B cell (primary cell): ENCODE data around the gene FSD1. TPM values are rescaled to one million over a fixed set of nuclear protein-coding genes. Genes with fewer than 3 reads are reported as not detected.

Source experiments
- ATAC-seq: fragments of 200-7000 bp; cut with Tn5 transposase; one replicate; pipeline ENCODE4 v1.10.0; 2021; ENCODE audit warnings: low read depth, mild to moderate bottlenecking, moderate number of reproducible peaks, moderate library complexity
- CTCF ChIA-PET: fragments of 350-600 bp; sonication (Branson Sonifier 250); formaldehyde crosslinking; loops from one replicate; lab custom pipeline; 2021; ENCODE audit warnings: antibody characterized with exemption, inconsistent platforms; lab: Charles Lee
- POLR2A ChIA-PET: fragments of 350-600 bp; sonication (Branson Sonifier 250); formaldehyde crosslinking; loops from one replicate; lab custom pipeline; 2021; ENCODE audit warnings: antibody characterized with exemption; lab: Charles Lee
- DNase-seq: peaks from one replicate; pipeline ENCODE4 v3.0.0; 2013
- H2AFZ ChIP-seq: 2 replicates; pipeline ENCODE4 v1.6.1; 2012; ENCODE audit warnings: mild to moderate bottlenecking, low read depth, low read length; ENCODE audit not compliant: insufficient read depth, poor library complexity, severe bottlenecking
- H3K27ac ChIP-seq, 2 donors: 1 replicate in 1 of 2; 2 replicates in 1 of 2; pipeline ENCODE4 v1.5.1; 2012 to 2013; ENCODE audit warnings: low read length in 2 of 2, mild to moderate bottlenecking in 2 of 2, moderate library complexity in 1 of 2
- H3K27me3 ChIP-seq, 4 experiments: fragments of 200-600 bp in 1 of 4; sonication (generic) in 1 of 4; replicated peaks in 1 of 4; 1 replicate in 2 of 4; 2 replicates in 2 of 4; pipeline versions ENCODE4 v1.6.1 to v1.7.0; 2013 to 2016; ENCODE audit warnings: low read length in 3 of 4, mild to moderate bottlenecking in 2 of 4, mixed read lengths in 1 of 4, moderate library complexity in 1 of 4; ENCODE audit not compliant: insufficient read depth in 4 of 4, control insufficient read depth in 3 of 4; ENCODE audit errors: control extremely low read depth in 1 of 4
- H3K36me3 ChIP-seq, 2 experiments: replicated peaks in 1 of 2; 1 replicate in 1 of 2; 2 replicates in 1 of 2; pipeline versions ENCODE4 v1.6.1 to v1.7.1; 2013; ENCODE audit warnings: low read length in 1 of 2; ENCODE audit not compliant: insufficient read depth in 2 of 2, control insufficient read depth in 1 of 2; ENCODE audit errors: control extremely low read depth in 1 of 2, extremely low read depth in 1 of 2
- H3K4me1 ChIP-seq, 2 donors: fragments of 200-600 bp in 1 of 2; sonication (generic) in 1 of 2; 1 replicate in 1 of 2; 2 replicates in 1 of 2; pipeline versions ENCODE4 v1.5.1 to v1.6.1; 2013 to 2017; ENCODE audit warnings: low read length in 2 of 2; ENCODE audit not compliant: control insufficient read depth in 2 of 2, insufficient read depth in 2 of 2
- H3K4me2 ChIP-seq: replicated peaks from 2 replicates; pipeline ENCODE3; 2012; ENCODE audit warnings: mild to moderate bottlenecking, low read depth, low read length; ENCODE audit not compliant: poor library complexity, severe bottlenecking
- H3K4me3 ChIP-seq, 5 experiments: fragments of 200-600 bp in 1 of 5; sonication (generic) in 1 of 5; 1 replicate in 3 of 5; 2 replicates in 2 of 5; pipeline versions ENCODE4 v1.5.1 to v1.7.0; 2011 to 2016; ENCODE audit warnings: low read length in 4 of 5, mild to moderate bottlenecking in 4 of 5, low read depth in 2 of 5, control low read depth in 1 of 5, moderate library complexity in 1 of 5; ENCODE audit not compliant: insufficient read depth in 1 of 5; ENCODE audit errors: control extremely low read depth in 1 of 5, extremely low read depth in 1 of 5
- H3K79me2 ChIP-seq: fragments of 200-600 bp; sonication (generic); one replicate; pipeline ENCODE4 v1.6.0; 2016; ENCODE audit warnings: low read length; ENCODE audit not compliant: control insufficient read depth, insufficient read depth
- H3K9ac ChIP-seq: fragments of 200-600 bp; sonication (generic); 2 replicates; pipeline ENCODE4 v1.6.1; 2017; ENCODE audit warnings: mild to moderate bottlenecking, low read length, moderate library complexity
- H3K9me3 ChIP-seq, 3 donors: one replicate each; pipeline versions ENCODE4 v1.6.1 to v1.7.1; 2013; ENCODE audit warnings: low read length in 2 of 3; ENCODE audit not compliant: control insufficient read depth in 2 of 3, insufficient read depth in 1 of 3; ENCODE audit errors: control extremely low read depth in 1 of 3
- H4K20me1 ChIP-seq: 2 replicates; pipeline ENCODE4 v1.6.0; 2012; ENCODE audit warnings: mild to moderate bottlenecking, low read length; ENCODE audit not compliant: insufficient read depth, control insufficient read depth, poor library complexity, severe bottlenecking
- H3K27ac Mint-ChIP-seq: one replicate; pipeline ENCODE4 v1.8.0; 2021; ENCODE audit warnings: mixed read lengths
- H3K27me3 Mint-ChIP-seq: one replicate; pipeline ENCODE4 v1.8.0; 2021; ENCODE audit warnings: mixed read lengths
- H3K4me1 Mint-ChIP-seq: one replicate; pipeline ENCODE4 v1.8.0; 2021; ENCODE audit warnings: mixed read lengths
- H3K4me3 Mint-ChIP-seq: one replicate; pipeline ENCODE4 v1.8.0; 2021; ENCODE audit warnings: mixed read lengths
- H3K9me3 Mint-ChIP-seq: one replicate; pipeline ENCODE4 v1.8.0; 2022; ENCODE audit warnings: mixed read lengths; ENCODE audit not compliant: insufficient read depth
- EZH2 ChIP-seq: IDR thresholded peaks from 2 replicates; pipeline ENCODE4 v1.6.1; 2012; ENCODE audit warnings: borderline replicate concordance, low read depth, mild to moderate bottlenecking, moderate library complexity, low read length; ENCODE audit not compliant: insufficient read depth, poor library complexity, severe bottlenecking
- WGBS: methylation state at CpG from one replicate; pipeline ENCODE4 v1.1.5; 2013; ENCODE audit warnings: missing lambda C conversion rate; ENCODE audit not compliant: insufficient coverage; 5-methylcytosine and 5-hydroxymethylcytosine counted together
- intact Hi-C: fragments of 100-400 bp; cut with micrococcal nuclease; formaldehyde crosslinking; loops from one replicate; pipeline ENCODE4 v1.10.0; 2022
- polyA plus RNA-seq: library from polyadenylated mRNA; depleted of rRNA; stranded (reverse); fragments of >200 nt; gene quantifications from 2 replicates; pipeline ENCODE4 v1.2.3, GENCODE V29; 2012
- total RNA-seq, 2 donors: library from RNA; stranded (reverse); fragments of 120-200 nt in 1 of 2; gene quantifications; 1 replicate in 1 of 2; 2 replicates in 1 of 2; pipeline versions ENCODE4 v1.2.3 to v1.2.4, GENCODE V29; 2013 to 2022
- TF ChIP-seq, protein P1 (sequence below): fragments of 200-600 bp; IDR thresholded peaks from one replicate; pipeline ENCODE4 v1.8.0; 2022; ENCODE audit warnings: antibody characterized with exemption, mild to moderate bottlenecking

The FSD1 gene
- total and polyA plus RNA-seq, 2 donors (not counting 1 experiment from before 2014, with no cell fraction given): 2.7 to 2.8 TPM

DNA sequence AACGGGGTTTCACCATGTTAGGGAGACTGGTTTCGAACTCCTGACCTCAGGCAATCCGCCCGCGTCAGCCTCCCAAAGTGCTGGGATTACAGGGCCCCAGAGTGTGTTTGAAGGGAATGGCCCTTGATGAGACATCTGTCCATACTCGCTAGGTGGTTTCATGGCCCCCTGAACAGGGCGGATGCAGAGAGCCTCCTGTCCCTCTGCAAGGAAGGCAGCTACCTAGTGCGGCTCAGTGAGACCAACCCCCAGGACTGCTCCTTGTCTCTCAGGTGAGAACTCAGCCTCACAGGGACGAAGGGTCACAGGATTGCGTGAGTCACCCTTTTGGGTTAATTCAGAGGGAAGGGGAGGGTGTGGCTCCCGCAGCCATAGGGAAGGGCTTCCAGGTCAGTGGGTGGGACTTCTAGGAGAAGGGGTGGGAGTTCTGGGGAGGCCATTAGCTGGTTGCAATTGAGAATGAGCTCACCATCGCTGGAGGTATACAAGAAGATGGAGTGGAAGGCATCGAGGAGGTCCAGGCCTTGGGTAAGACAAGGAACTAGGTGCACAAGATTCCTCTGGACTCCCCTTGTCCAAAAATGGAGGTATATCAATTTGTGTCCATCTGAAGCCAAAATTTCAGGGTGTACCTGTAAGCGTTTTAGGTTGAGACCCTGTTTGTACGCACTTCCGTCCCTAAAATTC lies 16.2 kb upstream of the FSD1 start:
- no peak for ATAC-seq
- POLR2A ChIA-PET: no interaction called here
- TF ChIP-seq EZH2: no peak
- TF ChIP-seq, protein P1, sequence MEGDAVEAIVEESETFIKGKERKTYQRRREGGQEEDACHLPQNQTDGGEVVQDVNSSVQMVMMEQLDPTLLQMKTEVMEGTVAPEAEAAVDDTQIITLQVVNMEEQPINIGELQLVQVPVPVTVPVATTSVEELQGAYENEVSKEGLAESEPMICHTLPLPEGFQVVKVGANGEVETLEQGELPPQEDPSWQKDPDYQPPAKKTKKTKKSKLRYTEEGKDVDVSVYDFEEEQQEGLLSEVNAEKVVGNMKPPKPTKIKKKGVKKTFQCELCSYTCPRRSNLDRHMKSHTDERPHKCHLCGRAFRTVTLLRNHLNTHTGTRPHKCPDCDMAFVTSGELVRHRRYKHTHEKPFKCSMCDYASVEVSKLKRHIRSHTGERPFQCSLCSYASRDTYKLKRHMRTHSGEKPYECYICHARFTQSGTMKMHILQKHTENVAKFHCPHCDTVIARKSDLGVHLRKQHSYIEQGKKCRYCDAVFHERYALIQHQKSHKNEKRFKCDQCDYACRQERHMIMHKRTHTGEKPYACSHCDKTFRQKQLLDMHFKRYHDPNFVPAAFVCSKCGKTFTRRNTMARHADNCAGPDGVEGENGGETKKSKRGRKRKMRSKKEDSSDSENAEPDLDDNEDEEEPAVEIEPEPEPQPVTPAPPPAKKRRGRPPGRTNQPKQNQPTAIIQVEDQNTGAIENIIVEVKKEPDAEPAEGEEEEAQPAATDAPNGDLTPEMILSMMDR: no peak
- no peak for DNase-seq
- no peaks in the 10 kb centered on the region for H3K4me1 ChIP-seq
- Mint-ChIP-seq H3K27me3 (peaks cover 5% of the 10 kb centered on the region), H3K4me3 (no peak overlapping the region), H3K9me3 (no peaks in the 10 kb centered on the region), H3K27ac (no peak overlapping the region), H3K4me1 (no peaks in the 10 kb centered on the region)
- H3K4me2 ChIP-seq: no peak overlapping the region
- 87% methylated on average over 13 of the region's 16 CpGs for WGBS
- no peaks in the 10 kb centered on the region for H3K79me2 ChIP-seq
- H3K4me3 ChIP-seq: no peak overlapping the region
- peaks cover 0 to 5% (median 0%) of the 10 kb centered on the region in 3 donors for H3K9me3 ChIP-seq
- H3K27ac ChIP-seq: no peak overlapping the region
- CTCF ChIA-PET: no interaction called here
- H2AFZ ChIP-seq: no peak overlapping the region
- peaks cover 0 to 14% (median 1%) of the 10 kb centered on the region in 4 experiments for H3K27me3 ChIP-seq
- H3K36me3 ChIP-seq: no peaks in the 10 kb centered on the region
- intact Hi-C loops: no loop called here
- H3K9ac ChIP-seq: no peak overlapping the region
- no peaks in the 10 kb centered on the region for H4K20me1 ChIP-seq

DNA sequence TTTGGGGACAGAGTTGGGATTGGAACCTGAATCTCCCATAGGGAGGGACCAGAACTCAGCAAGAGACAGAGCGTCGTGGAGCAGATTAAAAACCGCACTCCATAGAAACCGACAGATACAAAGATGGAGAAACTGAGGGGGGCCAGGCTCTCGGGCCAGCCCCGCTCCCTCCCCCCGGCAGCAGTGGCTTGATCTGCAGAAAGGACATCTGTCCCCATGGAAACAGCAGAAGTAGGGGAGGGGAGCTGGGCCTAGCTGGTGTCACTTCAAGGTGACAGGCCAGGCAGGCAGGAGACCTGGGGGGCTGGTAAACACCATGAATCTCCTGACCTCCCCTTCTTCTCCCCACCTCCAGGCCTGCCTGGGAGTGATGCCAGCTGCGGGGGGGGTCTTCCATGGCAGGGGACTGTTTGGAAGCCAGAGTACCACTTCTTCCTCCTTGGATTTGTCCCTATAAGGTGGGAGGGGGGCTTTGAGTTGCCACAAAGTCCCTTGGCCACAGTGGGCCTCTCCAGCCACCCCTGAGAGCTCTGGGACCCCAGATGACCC lies 13.1 kb upstream of the FSD1 start:
- Histone ChIP-seq H3K9me3 (no peaks in the 10 kb centered on the region), H3K79me2 (no peaks in the 10 kb centered on the region), H3K4me2 (no peak overlapping the region), H3K4me1 (no peaks in the 10 kb centered on the region), H4K20me1 (no peaks in the 10 kb centered on the region), H3K27ac (no peak overlapping the region), H3K27me3 (peaks cover 0 to 9% (median 1%) of the 10 kb centered on the region in 4 experiments), H2AFZ (no peak overlapping the region), H3K9ac (no peak overlapping the region), H3K36me3 (no peaks in the 10 kb centered on the region), H3K4me3 (no peak overlapping the region)
- Mint-ChIP-seq H3K4me3 (no peak overlapping the region), H3K27me3 (peaks cover 5% of the 10 kb centered on the region), H3K4me1 (no peaks in the 10 kb centered on the region), H3K9me3 (no peaks in the 10 kb centered on the region), H3K27ac (no peak overlapping the region)
- TF ChIP-seq, protein P1: no peak
- TF ChIP-seq EZH2: no peak
- intact Hi-C loops: no loop called here
- no peak for ATAC-seq
- CTCF ChIA-PET: no interaction called here
- POLR2A ChIA-PET: no interaction called here
- no peak for DNase-seq
- 92% methylated on average over 5 of the region's 8 CpGs for WGBS
